ENCODE results near the gene ZNRD2. TPM values are rescaled to one million over a fixed set of nuclear protein-coding genes. Genes with fewer than 3 reads are reported as not detected.
A peak's percentile ranks its signal among the peaks of the same experiment; 100 is the strongest.

Gene ZNRD2
- total RNA-seq, 2 experiments from 2014 or later: 50.7 to 56.4 TPM

- ChIA-PET POLR2A (interaction anchor here (1.0 to 1.5 kb wide), 4 partner anchors 40 to 153 kb away, joined by 3 to 7 read pairs (median 5); partner anchors contain the start of genes MALAT1, NEAT1 and PCNX3), CTCF (interaction anchor here (1.0 to 3.6 kb wide), 8 partner anchors 9 to 314 kb away, joined by 3 to 56 read pairs (median 4); partner anchors contain the start of gene FIBP)
- Mint-ChIP-seq H3K4me1 (peaks cover 49% of the 10 kb centered on the region), H3K27ac (peak overlapping the region; percentile 95), H3K27me3 (no peaks in the 10 kb centered on the region), H3K4me3 (peak overlapping the region; percentile 90), H3K9me3 (ENCODE audit: low read depth) (no peaks in the 10 kb centered on the region), H3K36me3 (ENCODE audit: low read depth) (peaks cover 42% of the 10 kb centered on the region)
- DNase-seq (no peak), ATAC-seq (peak; percentile 3)
- intact Hi-C loops (cut with DNase I, micrococcal nuclease): loop anchor here (1.0 to 5.0 kb wide), 28 partner anchors 13 to 798 kb away; partner anchors contain the start of genes ATG2A (in 1 of the 2), BANF1 (in 1 of the 2), C11orf68 (in 1 of the 2) and CCDC85B (in 1 of the 2)
These were observed 4.7 kb downstream of the ZNRD2 start for GRCh38 chr11:65574811-65575567.

GRCh38 chr11:65575568-65576231 is 5.4 kb downstream of the ZNRD2 start, which contains the start of gene EHBP1L1:
EHBP1L1 (plus strand) TSS chr11:65576053; CDS start chr11:65576303, 250 bp downstream.
- no peaks in the 10 kb centered on the region for H3K27me3 Mint-ChIP-seq
- ChIA-PET CTCF (interaction anchor here (0.6 to 3.6 kb wide), 13 partner anchors 10 to 313 kb away, joined by 3 to 56 read pairs (median 4); partner anchors contain the start of gene FIBP), POLR2A (interaction anchor here (0.5 to 1.5 kb wide), 5 partner anchors 26 to 153 kb away, joined by 3 to 7 read pairs (median 5); partner anchors contain the start of genes MALAT1, NEAT1 and PCNX3)
- H3K4me1 Mint-ChIP-seq: peaks cover 49% of the 10 kb centered on the region
- H3K36me3 Mint-ChIP-seq (ENCODE audit: low read depth): peaks cover 43% of the 10 kb centered on the region
- DNase-seq (peak; percentile 85), ATAC-seq (peak; percentile 28)
- H3K27ac Mint-ChIP-seq: peak within 1 kb of the TSS; percentile 95
- H3K9me3 Mint-ChIP-seq (ENCODE audit: low read depth): no peaks in the 10 kb centered on the region
- intact Hi-C loops (cut with DNase I, micrococcal nuclease): loop anchor here (1.0 to 5.0 kb wide), 10 partner anchors 13 to 713 kb away; partner anchors contain the start of genes C11orf68 (in 1 of the 2), CCDC85B (in 1 of the 2), DRAP1 (in 1 of the 2) and MAP3K11 (in 1 of the 2)
- peak within 1 kb of the TSS; percentile 90 for H3K4me3 Mint-ChIP-seq

- CTCF ChIA-PET: interaction anchor here (0.6 to 3.6 kb wide), 9 partner anchors 11 to 245 kb away, joined by 3 to 56 read pairs (median 4); no protein-coding TSS in a partner anchor
- POLR2A ChIA-PET: interaction anchor here (0.5 to 1.4 kb wide), 3 partner anchors 27 to 154 kb away, joined by 3 to 5 read pairs (median 5); partner anchors contain the start of genes NEAT1 and RELA
- DNase-seq (peak; percentile 54), ATAC-seq (no peak)
- Mint-ChIP-seq H3K4me1 (peaks cover 44% of the 10 kb centered on the region), H3K27ac (peak overlapping the region; percentile 77), H3K27me3 (no peaks in the 10 kb centered on the region), H3K36me3 (ENCODE audit: low read depth) (peaks cover 46% of the 10 kb centered on the region), H3K4me3 (peak overlapping the region; percentile 90), H3K9me3 (ENCODE audit: low read depth) (no peaks in the 10 kb centered on the region)
- intact Hi-C loops (cut with DNase I, micrococcal nuclease): loop anchor here in 1 of 2 experiments (5.0 kb wide), 1 partner anchor 86 kb away; the partner anchor contains the start of gene RELA
These were observed 6.1 kb downstream of the ZNRD2 start for GRCh38 chr11:65576232-65576866.

GRCh38 chr11:65576867-65577755 is 6.8 kb downstream of the ZNRD2 start:
- peaks cover 37% of the 10 kb centered on the region for H3K4me1 Mint-ChIP-seq
- H3K9me3 Mint-ChIP-seq (ENCODE audit: low read depth): no peaks in the 10 kb centered on the region
- peak overlapping the region; percentile 77 for H3K27ac Mint-ChIP-seq
- intact Hi-C loops (cut with DNase I, micrococcal nuclease): loop anchor here in 1 of 2 experiments (5.0 kb wide), 1 partner anchor 85 kb away; the partner anchor contains the start of gene RELA
- ChIA-PET CTCF (interaction anchor here (0.6 to 3.6 kb wide), 7 partner anchors 10 to 215 kb away, joined by 3 to 56 read pairs (median 5); no protein-coding TSS in a partner anchor), POLR2A (interaction anchor here (0.5 to 1.0 kb wide), 4 partner anchors 11 to 86 kb away, joined by 3 read pairs; partner anchors contain the start of gene RELA)
- H3K36me3 Mint-ChIP-seq (ENCODE audit: low read depth): peaks cover 46% of the 10 kb centered on the region
- ATAC-seq: peak; percentile 21
- H3K27me3 Mint-ChIP-seq: no peaks in the 10 kb centered on the region
- DNase-seq: peak; percentile 73
- H3K4me3 Mint-ChIP-seq: peak overlapping the region; percentile 90

- Mint-ChIP-seq H3K4me1 (peaks cover 35% of the 10 kb centered on the region), H3K4me3 (peak overlapping the region; percentile 90), H3K9me3 (ENCODE audit: low read depth) (no peaks in the 10 kb centered on the region), H3K27ac (no peak overlapping the region), H3K27me3 (no peaks in the 10 kb centered on the region), H3K36me3 (ENCODE audit: low read depth) (peaks cover 49% of the 10 kb centered on the region)
- intact Hi-C loops (cut with DNase I, micrococcal nuclease): loop anchor here in 1 of 2 experiments (5.0 kb wide), 1 partner anchor 85 kb away; the partner anchor contains the start of gene RELA
- DNase-seq: no peak
- POLR2A ChIA-PET: interaction anchor here (1.0 kb wide), 2 partner anchors 11 to 81 kb away, joined by 3 read pairs; no protein-coding TSS in a partner anchor
- ATAC-seq: no peak
- CTCF ChIA-PET: interaction anchor here (2.9 to 3.6 kb wide), 3 partner anchors 9 to 37 kb away, joined by 13 to 56 read pairs (median 20); no protein-coding TSS in a partner anchor
These were observed 7.5 kb downstream of the ZNRD2 start for GRCh38 chr11:65577756-65578109.

- intact Hi-C loops (cut with DNase I, micrococcal nuclease): loop anchor here in 1 of 2 experiments (5.0 kb wide), 1 partner anchor 84 kb away; the partner anchor contains the start of gene RELA
- ATAC-seq (no peak), DNase-seq (no peak)
- Mint-ChIP-seq H3K36me3 (ENCODE audit: low read depth) (peaks cover 51% of the 10 kb centered on the region), H3K4me3 (peak overlapping the region; percentile 90), H3K4me1 (peaks cover 33% of the 10 kb centered on the region), H3K27me3 (no peaks in the 10 kb centered on the region), H3K9me3 (ENCODE audit: low read depth) (no peaks in the 10 kb centered on the region), H3K27ac (peak overlapping the region; percentile 2)
- ChIA-PET POLR2A (no interaction called here), CTCF (interaction anchor here (1.1 to 3.6 kb wide), 3 partner anchors 9 to 36 kb away, joined by 3 to 56 read pairs (median 13); no protein-coding TSS in a partner anchor)
These were observed 7.9 kb downstream of the ZNRD2 start for GRCh38 chr11:65578134-65578533.

GRCh38 chr11:65578667-65579066 is 8.4 kb downstream of the ZNRD2 start:
- Mint-ChIP-seq H3K9me3 (ENCODE audit: low read depth) (no peaks in the 10 kb centered on the region), H3K4me1 (peaks cover 29% of the 10 kb centered on the region), H3K36me3 (ENCODE audit: low read depth) (peaks cover 52% of the 10 kb centered on the region), H3K27ac (peak overlapping the region; percentile 2), H3K4me3 (peak overlapping the region; percentile 90), H3K27me3 (no peaks in the 10 kb centered on the region)
- ChIA-PET CTCF (interaction anchor here (1.1 to 2.9 kb wide), 2 partner anchors 15 to 37 kb away, joined by 3 to 13 read pairs; no protein-coding TSS in a partner anchor), POLR2A (no interaction called here)
- intact Hi-C loops (cut with DNase I, micrococcal nuclease): loop anchor here in 1 of 2 experiments (5.0 kb wide), 1 partner anchor 84 kb away; the partner anchor contains the start of gene RELA
- ATAC-seq (no peak), DNase-seq (no peak)

GRCh38 chr11:65579291-65579690 is 9.0 kb downstream of the ZNRD2 start:
- H3K36me3 Mint-ChIP-seq (ENCODE audit: low read depth): peaks cover 52% of the 10 kb centered on the region
- CTCF ChIA-PET: interaction anchor here (0.6 to 1.1 kb wide), 2 partner anchors 37 to 165 kb away, joined by 3 read pairs; no protein-coding TSS in a partner anchor
- no peak overlapping the region for H3K4me3 Mint-ChIP-seq
- H3K27me3 Mint-ChIP-seq: no peaks in the 10 kb centered on the region
- H3K9me3 Mint-ChIP-seq (ENCODE audit: low read depth): no peaks in the 10 kb centered on the region
- DNase-seq (no peak), ATAC-seq (no peak)
- intact Hi-C loops (cut with DNase I, micrococcal nuclease): loop anchor here in 1 of 2 experiments (5.0 kb wide), 1 partner anchor 83 kb away; the partner anchor contains the start of gene RELA
- peaks cover 28% of the 10 kb centered on the region for H3K4me1 Mint-ChIP-seq
- no peak overlapping the region for H3K27ac Mint-ChIP-seq
- POLR2A ChIA-PET: no interaction called here

GRCh38 chr11:65580031-65580692 is 9.9 kb downstream of the ZNRD2 start:
- CTCF ChIA-PET: no interaction called here
- Mint-ChIP-seq H3K9me3 (ENCODE audit: low read depth) (no peaks in the 10 kb centered on the region), H3K27ac (no peak overlapping the region), H3K4me3 (no peak overlapping the region), H3K27me3 (no peaks in the 10 kb centered on the region), H3K4me1 (peaks cover 22% of the 10 kb centered on the region), H3K36me3 (ENCODE audit: low read depth) (peaks cover 53% of the 10 kb centered on the region)
- intact Hi-C loops (cut with DNase I, micrococcal nuclease): no loop called here
- POLR2A ChIA-PET: no interaction called here
- no peak for ATAC-seq
- DNase-seq: no peak

All from activated CD4-positive, alpha-beta T cell treated with anti-CD3 and anti-CD28 coated beads for 36 hours (primary cell).